H1 (cell line): ENCODE data around the gene OR1E1. TPM values are rescaled to one million over a fixed set of nuclear protein-coding genes. Genes with fewer than 3 reads are reported as not detected.
"Not testable (repeated sequence)": the region's sequence is repeated elsewhere in the genome, so short reads cannot be mapped to it uniquely, and the experiment has no call there.

Experiments used
- CTCF ChIA-PET: fragments of 300-600 bp; sonication (Branson Sonifier 250); formaldehyde crosslinking; loops from one replicate; lab custom pipeline; 2021; ENCODE audit not compliant: partially characterized antibody; lab: Charles Lee
- POLR2A ChIA-PET: fragments of 300-600 bp; sonication (Branson Sonifier 250); formaldehyde crosslinking; loops from one replicate; lab custom pipeline; 2021; ENCODE audit warnings: inconsistent platforms; ENCODE audit not compliant: partially characterized antibody; lab: Charles Lee
- DNase-seq, 2 experiments: peaks; one replicate each; pipeline versions ENCODE4 v3.0.0 to v3.0.0-alpha.2; 2010 to 2022; ENCODE audit warnings: low spot score in 2 of 2, low read depth in 1 of 2, mixed read lengths in 1 of 2
- FAIRE-seq: peaks from 2 replicates; lab custom pipeline; 2011; peaks lifted over from hg19 to GRCh38; lab: Jason Lieb, UNC
- H2AFZ ChIP-seq: 2 replicates; pipeline ENCODE4 v1.8.1; 2012; ENCODE audit warnings: low read length, inconsistent platforms
- H2AK5ac ChIP-seq: 2 replicates; pipeline ENCODE4 v1.6.1; 2013; ENCODE audit warnings: low read depth, low read length
- H2BK120ac ChIP-seq: replicated peaks from 2 replicates; pipeline ENCODE3; 2013; ENCODE audit warnings: low read depth, low read length, inconsistent platforms
- H2BK12ac ChIP-seq: 2 replicates; pipeline ENCODE4 v1.6.1; 2013; ENCODE audit warnings: low read depth, low read length
- H2BK15ac ChIP-seq: 2 replicates; pipeline ENCODE4 v1.6.1; 2013; ENCODE audit warnings: low read length
- H2BK20ac ChIP-seq: 2 replicates; pipeline ENCODE4 v1.6.1; 2013; ENCODE audit warnings: low read length
- H2BK5ac ChIP-seq: 2 replicates; pipeline ENCODE4 v1.6.1; 2013; ENCODE audit warnings: low read depth, low read length
- H3K14ac ChIP-seq: 2 replicates; pipeline ENCODE4 v1.6.1; 2013; ENCODE audit warnings: inconsistent platforms; ENCODE audit not compliant: insufficient read length
- H3K18ac ChIP-seq: 2 replicates; pipeline ENCODE4 v1.6.1; 2013; ENCODE audit warnings: low read length; ENCODE audit errors: extremely low read depth
- H3K23ac ChIP-seq: 2 replicates; pipeline ENCODE4 v1.6.1; 2013; ENCODE audit warnings: inconsistent platforms; ENCODE audit not compliant: insufficient read length
- H3K23me2 ChIP-seq: 2 replicates; pipeline ENCODE4 v1.6.1; 2013; ENCODE audit warnings: low read depth, low read length
- H3K27ac ChIP-seq: 2 replicates; pipeline ENCODE4 v1.6.1; 2011; ENCODE audit warnings: low read depth, low read length, inconsistent platforms
- H3K27me3 ChIP-seq, 4 experiments: replicated peaks in 1 of 4; 1 replicate in 1 of 4; 2 replicates in 3 of 4; pipeline versions ENCODE4 v1.6.1 to v1.8.1; 2011 to 2013; ENCODE audit warnings: low read length in 3 of 4, mild to moderate bottlenecking in 3 of 4, inconsistent platforms in 2 of 4, mixed read lengths in 2 of 4, moderate library complexity in 1 of 4; ENCODE audit not compliant: control insufficient read depth in 3 of 4, insufficient read depth in 3 of 4; ENCODE audit errors: extremely low read depth in 1 of 4
- H3K36me3 ChIP-seq, 4 experiments: 2 replicates each; pipeline versions ENCODE4 v1.6.1 to v1.8.1; 2011 to 2013; ENCODE audit warnings: mild to moderate bottlenecking in 4 of 4, low read length in 3 of 4, moderate library complexity in 2 of 4, control low read depth in 1 of 4, inconsistent platforms in 1 of 4; ENCODE audit not compliant: insufficient read depth in 4 of 4, control insufficient read depth in 2 of 4
- H3K4ac ChIP-seq: replicated peaks from 2 replicates; pipeline ENCODE3; 2013; ENCODE audit warnings: low read length, low read depth, mixed read lengths, inconsistent platforms; ENCODE audit not compliant: insufficient read length
- H3K4me1 ChIP-seq, 4 experiments: replicated peaks in 1 of 4; 1 replicate in 1 of 4; 2 replicates in 3 of 4; pipeline versions ENCODE4 v1.6.1 to v1.8.1; 2011 to 2013; ENCODE audit warnings: low read length in 3 of 4, inconsistent platforms in 2 of 4, mixed read lengths in 1 of 4; ENCODE audit not compliant: insufficient read depth in 4 of 4, control insufficient read depth in 3 of 4
- H3K4me2 ChIP-seq, 2 experiments: 2 replicates each; pipeline versions ENCODE4 v1.6.1 to v1.8.1; 2011 to 2013; ENCODE audit warnings: low read depth in 2 of 2, low read length in 2 of 2, control low read depth in 1 of 2, inconsistent platforms in 1 of 2, mild to moderate bottlenecking in 1 of 2; ENCODE audit not compliant: insufficient read depth in 1 of 2
- H3K4me3 ChIP-seq, 4 experiments: fragments of 200-600, 300-600 bp in 1 of 4; sonication (generic), shearing (Covaris generic), sonication (Bioruptor Twin) in 1 of 4; 2 replicates each; pipeline versions ENCODE4 v1.5.1 to v1.8.1; 2011 to 2016; ENCODE audit warnings: low read length in 4 of 4, low read depth in 3 of 4, control low read depth in 2 of 4, inconsistent platforms in 2 of 4, mild to moderate bottlenecking in 2 of 4, mixed read lengths in 1 of 4, moderate library complexity in 1 of 4; ENCODE audit not compliant: insufficient read depth in 2 of 4; ENCODE audit errors: extremely low read depth in 1 of 4
- H3K56ac ChIP-seq: replicated peaks from 2 replicates; pipeline ENCODE3; 2013; ENCODE audit warnings: low read depth, mild to moderate bottlenecking, mixed read lengths, low read length, inconsistent platforms; ENCODE audit not compliant: insufficient read length
- H3K79me1 ChIP-seq: 2 replicates; pipeline ENCODE4 v1.6.1; 2013; ENCODE audit warnings: low read depth, low read length, control low read depth
- H3K79me2 ChIP-seq, 2 experiments: 2 replicates each; pipeline versions ENCODE4 v1.6.1 to v1.8.1; 2012 to 2013; ENCODE audit warnings: low read length in 2 of 2, mild to moderate bottlenecking in 2 of 2, inconsistent platforms in 1 of 2; ENCODE audit not compliant: insufficient read depth in 2 of 2, control insufficient read depth in 1 of 2
- H3K9ac ChIP-seq, 4 experiments: replicated peaks in 1 of 4; 1 replicate in 1 of 4; 2 replicates in 3 of 4; pipeline versions ENCODE4 v1.6.1 to v1.8.1; 2011 to 2013; ENCODE audit warnings: low read depth in 3 of 4, low read length in 3 of 4, control low read depth in 2 of 4, mild to moderate bottlenecking in 2 of 4, moderate library complexity in 2 of 4, inconsistent platforms in 1 of 4; ENCODE audit errors: extremely low read depth in 1 of 4
- H3K9me3 ChIP-seq, 2 experiments: 2 replicates each; pipeline versions ENCODE4 v1.6.1 to v1.8.1; 2012 to 2013; ENCODE audit warnings: mild to moderate bottlenecking in 2 of 2, moderate library complexity in 2 of 2, control low read depth in 1 of 2, inconsistent platforms in 1 of 2, low read depth in 1 of 2, low read length in 1 of 2, mixed read lengths in 1 of 2; ENCODE audit not compliant: insufficient read depth in 2 of 2
- H4K20me1 ChIP-seq, 2 experiments: replicated peaks in 1 of 2; 2 replicates each; pipeline versions ENCODE3 to v1.8.1; 2011 to 2013; ENCODE audit warnings: inconsistent platforms in 2 of 2, low read length in 2 of 2, mild to moderate bottlenecking in 1 of 2; ENCODE audit not compliant: insufficient read depth in 2 of 2, control insufficient read depth in 1 of 2
- H4K5ac ChIP-seq: 2 replicates; pipeline ENCODE4 v1.6.1; 2013; ENCODE audit warnings: low read length, low read depth, mixed read lengths, inconsistent platforms; ENCODE audit not compliant: insufficient read length
- H4K8ac ChIP-seq: 2 replicates; pipeline ENCODE4 v1.8.0; 2013; ENCODE audit warnings: mild to moderate bottlenecking, moderate library complexity, low read length, inconsistent platforms; ENCODE audit not compliant: insufficient read depth; ENCODE audit errors: extremely low read depth
- H4K91ac ChIP-seq: replicated peaks from 2 replicates; pipeline ENCODE3; 2013; ENCODE audit warnings: low read length, mixed read lengths, inconsistent platforms; ENCODE audit not compliant: insufficient read length
- WGBS, 2 experiments: shearing (Covaris generic) in 1 of 2; methylation state at CpG; one replicate each; pipeline versions ENCODE4 v1.1.6 to v1.1.7; 2013 to 2015; ENCODE audit warnings: low lambda C conversion rate in 2 of 2, mixed read lengths in 2 of 2, inconsistent platforms in 1 of 2, low coverage in 1 of 2, missing lambda C conversion rate in 1 of 2; ENCODE audit not compliant: insufficient replicate concordance in 2 of 2, insufficient coverage in 1 of 2, insufficient read length in 1 of 2; ENCODE audit errors: extremely low coverage in 1 of 2, missing lambda C conversion rate in 1 of 2; 5-methylcytosine and 5-hydroxymethylcytosine counted together
- polyA plus RNA-seq, 7 experiments: library from polyadenylated mRNA; depleted of rRNA in 3 of 7; stranded (reverse) in 5 of 7; unstranded in 2 of 7; fragments of >200 nt in 5 of 7; fragments of 200-250 nt in 2 of 7; gene quantifications; 1 replicate in 5 of 7; 2 replicates in 1 of 7; 4 replicates in 1 of 7; pipeline versions ENCODE4 v1.2.1 to v1.2.3, GENCODE V29; 2011 to 2013; ENCODE audit warnings: missing spikeins in 2 of 7, mixed read lengths in 2 of 7
- total RNA-seq: library from RNA; stranded (reverse); fragmentation: NEBNext Ultra II Directional; extraction: Animal tissue kit (Norgen Biotek cat#: 25700); gene quantifications from 2 replicates; pipeline ENCODE4 v1.2.1, GENCODE V29; 2021

OR1E1 gene
- total and polyA plus RNA-seq, 2 of the 8 experiments (the other 6 are each of a cell fraction or from before 2014, with no cell fraction given) = not detected

DNA sequence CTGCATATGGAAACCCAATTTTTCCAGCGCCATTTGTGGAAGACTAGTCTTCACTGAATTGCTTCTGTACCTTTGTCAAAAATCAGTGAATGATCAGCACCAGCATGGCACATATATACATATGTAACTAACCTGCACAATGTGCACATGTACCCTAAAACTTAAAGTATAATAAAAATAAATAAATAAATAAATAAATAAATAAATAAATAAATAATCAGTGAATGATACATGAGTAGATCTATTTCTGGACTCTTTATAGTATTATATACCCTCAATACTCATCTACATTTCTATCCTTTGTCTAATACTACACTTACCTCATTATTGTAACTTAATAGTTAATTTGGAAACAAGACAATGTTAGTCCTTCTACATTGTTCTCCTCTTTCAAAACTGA, 5.6 kb upstream of the OR1E1 start:
- 56% methylated on average over 1 of the region's 1 CpG; no CpG with 5 or more reads in 1 of the 2 experiments for WGBS, 2 experiments
- H3K4me1 ChIP-seq, CTCF ChIA-PET, POLR2A ChIA-PET, H3K36me3 ChIP-seq, H2BK15ac ChIP-seq, H3K79me1 ChIP-seq, H3K23me2 ChIP-seq, H3K23ac ChIP-seq, H3K4me2 ChIP-seq, H3K27ac ChIP-seq, H3K14ac ChIP-seq, H2AK5ac ChIP-seq, H3K56ac ChIP-seq, H2BK12ac ChIP-seq, DNase-seq, H4K20me1 ChIP-seq, H4K8ac ChIP-seq, H2AFZ ChIP-seq, H2BK120ac ChIP-seq, H3K18ac ChIP-seq, H3K9ac ChIP-seq, H4K91ac ChIP-seq, H2BK5ac ChIP-seq, H3K79me2 ChIP-seq, H2BK20ac ChIP-seq, H4K5ac ChIP-seq, H3K4me3 ChIP-seq, H3K4ac ChIP-seq, FAIRE-seq, H3K27me3 ChIP-seq: not testable (repeated sequence)
- H3K9me3 ChIP-seq = peaks cover 23 to 31% of the 10 kb centered on the region in 2 experiments
